Muscle layer of duodenum (tissue), 2 donors: ENCODE data around the gene SOX13.

ENCODE experiments used
- H3K27ac ChIP-seq: one replicate; pipeline ENCODE4 v1.7.0; 2013; ENCODE audit warnings: mild to moderate bottlenecking, low read length
- H3K27me3 ChIP-seq: one replicate; pipeline ENCODE4 v1.7.0; 2013; ENCODE audit warnings: low read depth, mild to moderate bottlenecking, control low read depth, low read length
- H3K36me3 ChIP-seq, 2 donors: one replicate each; pipeline ENCODE4 v1.7.0; 2013; ENCODE audit warnings: low read length in 2 of 2, control low read depth in 1 of 2, mild to moderate bottlenecking in 1 of 2; ENCODE audit not compliant: insufficient read depth in 2 of 2, control insufficient read depth in 1 of 2
- H3K4me1 ChIP-seq, 2 donors: one replicate each; pipeline ENCODE4 v1.7.0; 2013; ENCODE audit warnings: low read length in 2 of 2, mild to moderate bottlenecking in 2 of 2, control low read depth in 1 of 2, moderate library complexity in 1 of 2; ENCODE audit not compliant: insufficient read depth in 2 of 2, control insufficient read depth in 1 of 2
- H3K4me3 ChIP-seq, 2 donors: one replicate each; pipeline ENCODE4 v1.7.0; 2013; ENCODE audit warnings: low read length in 2 of 2, low read depth in 1 of 2, mild to moderate bottlenecking in 1 of 2
- H3K9me3 ChIP-seq, 2 donors: one replicate each; pipeline ENCODE4 v1.7.0; 2013; ENCODE audit warnings: low read length in 2 of 2, control low read depth in 1 of 2, mild to moderate bottlenecking in 1 of 2; ENCODE audit not compliant: control insufficient read depth in 1 of 2
- donor health status: healthy.

SOX13 gene

GRCh38 chr1:204128464-204128963 lies 55.6 kb downstream of the SOX13 start:
- H3K27ac ChIP-seq: no peak overlapping the region
- no peak overlapping the region for H3K4me3 ChIP-seq
- peaks cover 0 to 15% of the 10 kb centered on the region in 2 donors for H3K4me1 ChIP-seq
- no peaks in the 10 kb centered on the region for H3K27me3 ChIP-seq
- peaks cover 7% of the 10 kb centered on the region in 2 donors for H3K36me3 ChIP-seq
- no peaks in the 10 kb centered on the region for H3K9me3 ChIP-seq

- H3K36me3 ChIP-seq: peaks cover 0 to 10% of the 10 kb centered on the region in 2 donors
- no peaks in the 10 kb centered on the region for H3K9me3 ChIP-seq
- H3K4me1 ChIP-seq: peaks cover 0 to 15% of the 10 kb centered on the region in 2 donors
- no peaks in the 10 kb centered on the region for H3K27me3 ChIP-seq
- no peak overlapping the region for H3K27ac ChIP-seq
- H3K4me3 ChIP-seq: peak overlapping the region; percentile 15 to 44
These were observed 56.3 kb downstream of the SOX13 start for GRCh38 chr1:204128964-204129896.

GRCh38 chr1:204130178-204130577 lies 57.3 kb downstream of the SOX13 start:
- no peaks in the 10 kb centered on the region for H3K27me3 ChIP-seq
- peaks cover 0 to 13% of the 10 kb centered on the region in 2 donors for H3K36me3 ChIP-seq
- peaks cover 0 to 15% of the 10 kb centered on the region in 2 donors for H3K4me1 ChIP-seq
- H3K27ac ChIP-seq: no peak overlapping the region
- H3K4me3 ChIP-seq: no peak overlapping the region
- no peaks in the 10 kb centered on the region for H3K9me3 ChIP-seq

- H3K4me1 ChIP-seq: peaks cover 0 to 15% of the 10 kb centered on the region in 2 donors
- no peaks in the 10 kb centered on the region for H3K9me3 ChIP-seq
- H3K4me3 ChIP-seq: no peak overlapping the region
- H3K36me3 ChIP-seq: peaks cover 0 to 13% of the 10 kb centered on the region in 2 donors
- no peak overlapping the region for H3K27ac ChIP-seq
- H3K27me3 ChIP-seq: no peaks in the 10 kb centered on the region
These were observed 58.3 kb downstream of the SOX13 start for GRCh38 chr1:204130981-204131892.

- Histone ChIP-seq H3K4me1 (peaks cover 0 to 12% of the 10 kb centered on the region in 2 donors), H3K4me3 (no peak overlapping the region), H3K9me3 (no peaks in the 10 kb centered on the region), H3K27ac (no peak overlapping the region), H3K36me3 (peaks cover 0 to 13% of the 10 kb centered on the region in 2 donors), H3K27me3 (no peaks in the 10 kb centered on the region)
These were observed 59.1 kb downstream of the SOX13 start for GRCh38 chr1:204131978-204132377.

GRCh38 chr1:204132718-204133117 lies 59.8 kb downstream of the SOX13 start:
- no peak overlapping the region for H3K4me3 ChIP-seq
- H3K27ac ChIP-seq: no peak overlapping the region
- no peaks in the 10 kb centered on the region for H3K27me3 ChIP-seq
- peaks cover 0 to 6% of the 10 kb centered on the region in 2 donors for H3K4me1 ChIP-seq
- peaks cover 0 to 13% of the 10 kb centered on the region in 2 donors for H3K36me3 ChIP-seq
- H3K9me3 ChIP-seq: no peaks in the 10 kb centered on the region

- H3K4me1 ChIP-seq: peaks cover 0 to 5% of the 10 kb centered on the region in 2 donors
- H3K36me3 ChIP-seq: peaks cover 0 to 24% of the 10 kb centered on the region in 2 donors
- no peaks in the 10 kb centered on the region for H3K9me3 ChIP-seq
- no peak overlapping the region for H3K4me3 ChIP-seq
- H3K27ac ChIP-seq: no peak overlapping the region
- H3K27me3 ChIP-seq: no peaks in the 10 kb centered on the region
These were observed 61.2 kb downstream of the SOX13 start for GRCh38 chr1:204134103-204134502.

GRCh38 chr1:204136814-204137213 lies 63.9 kb downstream of the SOX13 start:
- H3K4me1 ChIP-seq: no peaks in the 10 kb centered on the region
- no peaks in the 10 kb centered on the region for H3K9me3 ChIP-seq
- no peaks in the 10 kb centered on the region for H3K27me3 ChIP-seq
- H3K36me3 ChIP-seq: peaks cover 0 to 35% of the 10 kb centered on the region in 2 donors
- H3K4me3 ChIP-seq: no peak overlapping the region
- no peak overlapping the region for H3K27ac ChIP-seq

- Histone ChIP-seq H3K27ac (no peak overlapping the region), H3K36me3 (peaks cover 0 to 32% of the 10 kb centered on the region in 2 donors), H3K27me3 (no peaks in the 10 kb centered on the region), H3K9me3 (no peaks in the 10 kb centered on the region), H3K4me3 (no peak overlapping the region), H3K4me1 (no peaks in the 10 kb centered on the region)
These were observed 66.2 kb downstream of the SOX13 start for GRCh38 chr1:204139088-204139487.

GRCh38 chr1:204139952-204140351 lies 67.0 kb downstream of the SOX13 start:
- Histone ChIP-seq H3K9me3 (no peaks in the 10 kb centered on the region), H3K27ac (no peak overlapping the region), H3K4me1 (no peaks in the 10 kb centered on the region), H3K27me3 (no peaks in the 10 kb centered on the region), H3K36me3 (peaks cover 0 to 23% of the 10 kb centered on the region in 2 donors), H3K4me3 (no peak overlapping the region)

GRCh38 chr1:204141131-204141530 lies 68.2 kb downstream of the SOX13 start:
- H3K36me3 ChIP-seq: peaks cover 0 to 22% of the 10 kb centered on the region in 2 donors
- no peaks in the 10 kb centered on the region for H3K4me1 ChIP-seq
- H3K9me3 ChIP-seq: no peaks in the 10 kb centered on the region
- H3K27ac ChIP-seq: no peak overlapping the region
- no peak overlapping the region for H3K4me3 ChIP-seq
- no peaks in the 10 kb centered on the region for H3K27me3 ChIP-seq
